B cell (primary cell): ENCODE data around the gene NPIPB12. TPM values are rescaled to one million over a fixed set of nuclear protein-coding genes. Genes with fewer than 3 reads are reported as not detected.
"Not testable (repeated sequence)": the region's sequence is repeated elsewhere in the genome, so short reads cannot be mapped to it uniquely, and the experiment has no call there.

Experiments
- ATAC-seq: fragments of 200-7000 bp; cut with Tn5 transposase; one replicate; pipeline ENCODE4 v1.10.0; 2021; ENCODE audit warnings: low read depth, mild to moderate bottlenecking, moderate number of reproducible peaks, moderate library complexity
- CTCF ChIA-PET: fragments of 350-600 bp; sonication (Branson Sonifier 250); formaldehyde crosslinking; loops from one replicate; lab custom pipeline; 2021; ENCODE audit warnings: antibody characterized with exemption, inconsistent platforms; lab: Charles Lee
- POLR2A ChIA-PET: fragments of 350-600 bp; sonication (Branson Sonifier 250); formaldehyde crosslinking; loops from one replicate; lab custom pipeline; 2021; ENCODE audit warnings: antibody characterized with exemption; lab: Charles Lee
- DNase-seq: peaks from one replicate; pipeline ENCODE4 v3.0.0; 2013
- H2AFZ ChIP-seq: 2 replicates; pipeline ENCODE4 v1.6.1; 2012; ENCODE audit warnings: mild to moderate bottlenecking, low read depth, low read length; ENCODE audit not compliant: insufficient read depth, poor library complexity, severe bottlenecking
- H3K27ac ChIP-seq, 2 donors: 1 replicate in 1 of 2; 2 replicates in 1 of 2; pipeline ENCODE4 v1.5.1; 2012 to 2013; ENCODE audit warnings: low read length in 2 of 2, mild to moderate bottlenecking in 2 of 2, moderate library complexity in 1 of 2
- H3K27me3 ChIP-seq, 4 experiments: fragments of 200-600 bp in 1 of 4; sonication (generic) in 1 of 4; replicated peaks in 1 of 4; 1 replicate in 2 of 4; 2 replicates in 2 of 4; pipeline versions ENCODE4 v1.6.1 to v1.7.0; 2013 to 2016; ENCODE audit warnings: low read length in 3 of 4, mild to moderate bottlenecking in 2 of 4, mixed read lengths in 1 of 4, moderate library complexity in 1 of 4; ENCODE audit not compliant: insufficient read depth in 4 of 4, control insufficient read depth in 3 of 4; ENCODE audit errors: control extremely low read depth in 1 of 4
- H3K36me3 ChIP-seq, 2 experiments: replicated peaks in 1 of 2; 1 replicate in 1 of 2; 2 replicates in 1 of 2; pipeline versions ENCODE4 v1.6.1 to v1.7.1; 2013; ENCODE audit warnings: low read length in 1 of 2; ENCODE audit not compliant: insufficient read depth in 2 of 2, control insufficient read depth in 1 of 2; ENCODE audit errors: control extremely low read depth in 1 of 2, extremely low read depth in 1 of 2
- H3K4me1 ChIP-seq, 2 donors: fragments of 200-600 bp in 1 of 2; sonication (generic) in 1 of 2; 1 replicate in 1 of 2; 2 replicates in 1 of 2; pipeline versions ENCODE4 v1.5.1 to v1.6.1; 2013 to 2017; ENCODE audit warnings: low read length in 2 of 2; ENCODE audit not compliant: control insufficient read depth in 2 of 2, insufficient read depth in 2 of 2
- H3K4me2 ChIP-seq: replicated peaks from 2 replicates; pipeline ENCODE3; 2012; ENCODE audit warnings: mild to moderate bottlenecking, low read depth, low read length; ENCODE audit not compliant: poor library complexity, severe bottlenecking
- H3K4me3 ChIP-seq, 5 experiments: fragments of 200-600 bp in 1 of 5; sonication (generic) in 1 of 5; 1 replicate in 3 of 5; 2 replicates in 2 of 5; pipeline versions ENCODE4 v1.5.1 to v1.7.0; 2011 to 2016; ENCODE audit warnings: low read length in 4 of 5, mild to moderate bottlenecking in 4 of 5, low read depth in 2 of 5, control low read depth in 1 of 5, moderate library complexity in 1 of 5; ENCODE audit not compliant: insufficient read depth in 1 of 5; ENCODE audit errors: control extremely low read depth in 1 of 5, extremely low read depth in 1 of 5
- H3K79me2 ChIP-seq: fragments of 200-600 bp; sonication (generic); one replicate; pipeline ENCODE4 v1.6.0; 2016; ENCODE audit warnings: low read length; ENCODE audit not compliant: control insufficient read depth, insufficient read depth
- H3K9ac ChIP-seq: fragments of 200-600 bp; sonication (generic); 2 replicates; pipeline ENCODE4 v1.6.1; 2017; ENCODE audit warnings: mild to moderate bottlenecking, low read length, moderate library complexity
- H3K9me3 ChIP-seq, 3 donors: one replicate each; pipeline versions ENCODE4 v1.6.1 to v1.7.1; 2013; ENCODE audit warnings: low read length in 2 of 3; ENCODE audit not compliant: control insufficient read depth in 2 of 3, insufficient read depth in 1 of 3; ENCODE audit errors: control extremely low read depth in 1 of 3
- H4K20me1 ChIP-seq: 2 replicates; pipeline ENCODE4 v1.6.0; 2012; ENCODE audit warnings: mild to moderate bottlenecking, low read length; ENCODE audit not compliant: insufficient read depth, control insufficient read depth, poor library complexity, severe bottlenecking
- H3K27ac Mint-ChIP-seq: one replicate; pipeline ENCODE4 v1.8.0; 2021; ENCODE audit warnings: mixed read lengths
- H3K27me3 Mint-ChIP-seq: one replicate; pipeline ENCODE4 v1.8.0; 2021; ENCODE audit warnings: mixed read lengths
- H3K4me1 Mint-ChIP-seq: one replicate; pipeline ENCODE4 v1.8.0; 2021; ENCODE audit warnings: mixed read lengths
- H3K4me3 Mint-ChIP-seq: one replicate; pipeline ENCODE4 v1.8.0; 2021; ENCODE audit warnings: mixed read lengths
- H3K9me3 Mint-ChIP-seq: one replicate; pipeline ENCODE4 v1.8.0; 2022; ENCODE audit warnings: mixed read lengths; ENCODE audit not compliant: insufficient read depth
- WGBS: methylation state at CpG from one replicate; pipeline ENCODE4 v1.1.5; 2013; ENCODE audit warnings: missing lambda C conversion rate; ENCODE audit not compliant: insufficient coverage; 5-methylcytosine and 5-hydroxymethylcytosine counted together
- intact Hi-C: fragments of 100-400 bp; cut with micrococcal nuclease; formaldehyde crosslinking; loops from one replicate; pipeline ENCODE4 v1.10.0; 2022
- polyA minus RNA-seq: library from RNA; depleted of rRNA, polyadenylated mRNA; stranded (reverse); fragments of >200 nt; gene quantifications from 2 replicates; pipeline ENCODE4 v1.2.3, GENCODE V29; 2012
- polyA plus RNA-seq: library from polyadenylated mRNA; depleted of rRNA; stranded (reverse); fragments of >200 nt; gene quantifications from 2 replicates; pipeline ENCODE4 v1.2.3, GENCODE V29; 2012
- total RNA-seq, 2 donors: library from RNA; stranded (reverse); fragments of 120-200 nt in 1 of 2; gene quantifications; 1 replicate in 1 of 2; 2 replicates in 1 of 2; pipeline versions ENCODE4 v1.2.3 to v1.2.4, GENCODE V29; 2013 to 2022

Gene NPIPB12
- 197 and 207 TPM in 2 replicates for total RNA-seq
- total RNA-seq (2013): 12.8 TPM
- polyA plus RNA-seq: 72.8 and 144 TPM in 2 replicates
- 24.3 and 82.7 TPM in 2 replicates for polyA minus RNA-seq

- H3K27me3 Mint-ChIP-seq, CTCF ChIA-PET, H2AFZ ChIP-seq, ATAC-seq, intact Hi-C loops, H3K27ac Mint-ChIP-seq, H3K4me2 ChIP-seq, H3K27me3 ChIP-seq, H3K4me1 ChIP-seq, H3K4me1 Mint-ChIP-seq, H3K27ac ChIP-seq, H3K36me3 ChIP-seq, H3K9ac ChIP-seq, H3K79me2 ChIP-seq, H3K9me3 ChIP-seq, POLR2A ChIA-PET, H4K20me1 ChIP-seq, H3K9me3 Mint-ChIP-seq, H3K4me3 ChIP-seq, DNase-seq, H3K4me3 Mint-ChIP-seq: not testable (repeated sequence)
- no CpG with 5 or more reads among the region's 6 CpGs for WGBS
Observed at GRCh38 chr16:29506308-29506707, at the start of gene NPIPB12. TSS of gene NPIPB12 (minus strand) at chr16:29506408.

GRCh38 chr16:29521520-29521919, 15.3 kb upstream of the NPIPB12 start:
- H3K9me3 Mint-ChIP-seq, H3K27ac Mint-ChIP-seq, H3K4me2 ChIP-seq, H3K9me3 ChIP-seq, POLR2A ChIA-PET, H3K4me3 Mint-ChIP-seq, H3K4me1 ChIP-seq, H3K27me3 ChIP-seq, H3K4me1 Mint-ChIP-seq, H3K79me2 ChIP-seq, H3K27ac ChIP-seq, intact Hi-C loops, H3K36me3 ChIP-seq, CTCF ChIA-PET, H3K9ac ChIP-seq, H2AFZ ChIP-seq, H3K27me3 Mint-ChIP-seq, H3K4me3 ChIP-seq, H4K20me1 ChIP-seq, ATAC-seq, DNase-seq: not testable (repeated sequence)
- no CpG with 5 or more reads among the region's 5 CpGs for WGBS

- H3K27me3 Mint-ChIP-seq, H4K20me1 ChIP-seq, H3K9me3 ChIP-seq, ATAC-seq, H2AFZ ChIP-seq, H3K9me3 Mint-ChIP-seq, H3K4me2 ChIP-seq, H3K4me1 ChIP-seq, H3K4me1 Mint-ChIP-seq, CTCF ChIA-PET, H3K4me3 ChIP-seq, H3K27me3 ChIP-seq, H3K27ac Mint-ChIP-seq, intact Hi-C loops, H3K36me3 ChIP-seq, H3K4me3 Mint-ChIP-seq, H3K9ac ChIP-seq, H3K27ac ChIP-seq, H3K79me2 ChIP-seq, POLR2A ChIA-PET, DNase-seq: not testable (repeated sequence)
- WGBS: 50% methylated on average over 1 of the region's 12 CpGs
Observed at GRCh38 chr16:29482276-29482675, 23.9 kb downstream of the NPIPB12 start.

- H3K9me3 ChIP-seq, POLR2A ChIA-PET: not testable (repeated sequence)
- no CpG with 5 or more reads among the region's 4 CpGs for WGBS
Observed at GRCh38 chr16:29472065-29472464, 34.1 kb downstream of the NPIPB12 start.

More at GRCh38 chr16:29472065-29472464, 34.1 kb downstream of the NPIPB12 start:
- H3K27ac ChIP-seq, H3K27me3 Mint-ChIP-seq, H3K4me1 Mint-ChIP-seq, H3K79me2 ChIP-seq, H3K4me1 ChIP-seq, H3K4me3 Mint-ChIP-seq, H3K27me3 ChIP-seq, CTCF ChIA-PET, H3K36me3 ChIP-seq, H3K9me3 Mint-ChIP-seq, H3K9ac ChIP-seq, H3K4me2 ChIP-seq, ATAC-seq, H3K27ac Mint-ChIP-seq, H3K4me3 ChIP-seq, DNase-seq, H2AFZ ChIP-seq, H4K20me1 ChIP-seq, intact Hi-C loops: not testable (repeated sequence)
